Epithelial cell of proximal tubule (primary cell): ENCODE data around the gene PAM16. TPM values are rescaled to one million over a fixed set of nuclear protein-coding genes. Genes with fewer than 3 reads are reported as not detected.
"Not testable (repeated sequence)": the region's sequence is repeated elsewhere in the genome, so short reads cannot be mapped to it uniquely, and the experiment has no call there.

ENCODE experiments used
- DNase-seq: peaks from one replicate; pipeline ENCODE4 v3.0.0-alpha.2; 2011; ENCODE audit warnings: low read depth
- H3K4me3 ChIP-seq: 2 replicates; pipeline ENCODE4 v1.5.1; 2011; ENCODE audit warnings: low read depth, mild to moderate bottlenecking, low read length
- total RNA-seq: library from RNA; depleted of rRNA; stranded (reverse); fragments of >200 nt; gene quantifications from 2 replicates; pipeline ENCODE4 v1.2.3, GENCODE V29; 2015
- TF ChIP-seq, protein P1 (sequence below): conservative IDR thresholded peaks from 2 replicates; pipeline ENCODE4 v1.5.1; 2012; ENCODE audit warnings: low read depth, mild to moderate bottlenecking, low read length

Gene PAM16
- total RNA-seq, 1 donor from 2014 or later = 75.1 TPM

GRCh38 chr16:4337540-4338088 is 13.5 kb downstream of the PAM16 start:
- TF ChIP-seq, protein P1, sequence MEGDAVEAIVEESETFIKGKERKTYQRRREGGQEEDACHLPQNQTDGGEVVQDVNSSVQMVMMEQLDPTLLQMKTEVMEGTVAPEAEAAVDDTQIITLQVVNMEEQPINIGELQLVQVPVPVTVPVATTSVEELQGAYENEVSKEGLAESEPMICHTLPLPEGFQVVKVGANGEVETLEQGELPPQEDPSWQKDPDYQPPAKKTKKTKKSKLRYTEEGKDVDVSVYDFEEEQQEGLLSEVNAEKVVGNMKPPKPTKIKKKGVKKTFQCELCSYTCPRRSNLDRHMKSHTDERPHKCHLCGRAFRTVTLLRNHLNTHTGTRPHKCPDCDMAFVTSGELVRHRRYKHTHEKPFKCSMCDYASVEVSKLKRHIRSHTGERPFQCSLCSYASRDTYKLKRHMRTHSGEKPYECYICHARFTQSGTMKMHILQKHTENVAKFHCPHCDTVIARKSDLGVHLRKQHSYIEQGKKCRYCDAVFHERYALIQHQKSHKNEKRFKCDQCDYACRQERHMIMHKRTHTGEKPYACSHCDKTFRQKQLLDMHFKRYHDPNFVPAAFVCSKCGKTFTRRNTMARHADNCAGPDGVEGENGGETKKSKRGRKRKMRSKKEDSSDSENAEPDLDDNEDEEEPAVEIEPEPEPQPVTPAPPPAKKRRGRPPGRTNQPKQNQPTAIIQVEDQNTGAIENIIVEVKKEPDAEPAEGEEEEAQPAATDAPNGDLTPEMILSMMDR = no peak
- H3K4me3 ChIP-seq = no peak overlapping the region
- no peak for DNase-seq

DNA sequence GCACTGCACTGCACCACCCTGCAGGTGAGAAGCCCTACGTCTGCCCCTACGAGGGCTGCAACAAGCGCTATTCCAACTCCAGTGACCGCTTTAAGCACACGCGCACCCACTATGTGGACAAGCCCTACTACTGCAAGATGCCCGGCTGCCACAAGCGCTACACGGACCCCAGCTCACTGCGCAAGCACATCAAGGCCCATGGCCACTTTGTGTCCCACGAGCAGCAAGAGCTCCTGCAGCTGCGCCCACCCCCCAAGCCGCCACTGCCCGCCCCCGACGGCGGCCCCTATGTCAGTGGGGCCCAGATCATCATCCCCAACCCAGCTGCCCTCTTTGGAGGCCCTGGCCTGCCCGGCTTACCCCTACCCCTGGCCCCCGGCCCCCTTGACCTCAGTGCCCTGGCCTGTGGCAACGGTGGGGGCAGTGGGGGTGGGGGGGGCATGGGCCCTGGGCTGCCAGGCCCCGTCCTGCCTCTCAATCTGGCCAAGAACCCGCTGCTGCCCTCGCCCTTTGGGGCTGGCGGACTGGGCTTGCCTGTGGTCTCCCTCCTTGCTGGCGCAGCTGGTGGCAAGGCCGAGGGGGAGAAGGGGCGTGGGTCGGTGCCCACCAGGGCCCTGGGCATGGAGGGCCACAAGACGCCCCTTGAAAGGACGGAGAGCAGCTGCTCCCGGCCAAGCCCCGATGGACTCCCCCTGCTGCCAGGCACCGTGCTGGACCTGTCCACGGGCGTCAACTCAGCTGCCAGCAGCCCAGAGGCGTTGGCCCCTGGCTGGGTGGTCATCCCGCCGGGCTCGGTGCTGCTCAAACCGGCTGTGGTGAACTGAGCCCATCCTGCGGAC is 14.2 kb downstream of the PAM16 start:
- TF ChIP-seq, protein P1 = no peak
- H3K4me3 ChIP-seq = no peak overlapping the region
- DNase-seq = no peak

GRCh38 chr16:4334724-4335495 is 16.2 kb downstream of the PAM16 start:
- no peak for DNase-seq
- no peak overlapping the region for H3K4me3 ChIP-seq
- TF ChIP-seq, protein P1 = no peak

GRCh38 chr16:4333714-4334113 is 17.4 kb downstream of the PAM16 start:
- not testable (repeated sequence) for H3K4me3 ChIP-seq, DNase-seq

DNA sequence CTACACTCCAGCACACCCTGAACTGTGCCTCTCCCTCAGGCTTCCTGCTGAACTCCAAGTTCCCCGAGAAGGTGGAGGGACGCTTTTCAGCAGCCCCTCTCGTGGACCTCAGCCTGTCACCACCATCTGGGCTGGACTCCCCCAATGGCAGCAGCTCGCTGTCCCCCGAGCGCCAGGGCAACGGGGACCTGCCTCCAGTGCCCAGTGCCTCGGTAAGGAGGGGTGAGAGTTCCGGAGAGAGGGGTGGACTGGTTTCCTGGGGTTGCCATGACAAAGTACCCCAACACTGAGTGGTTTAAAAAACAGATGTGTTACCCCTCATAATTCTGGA is 17.8 kb downstream of the PAM16 start:
- no peak for DNase-seq
- H3K4me3 ChIP-seq = no peak overlapping the region
- TF ChIP-seq, protein P1 = no peak

DNA sequence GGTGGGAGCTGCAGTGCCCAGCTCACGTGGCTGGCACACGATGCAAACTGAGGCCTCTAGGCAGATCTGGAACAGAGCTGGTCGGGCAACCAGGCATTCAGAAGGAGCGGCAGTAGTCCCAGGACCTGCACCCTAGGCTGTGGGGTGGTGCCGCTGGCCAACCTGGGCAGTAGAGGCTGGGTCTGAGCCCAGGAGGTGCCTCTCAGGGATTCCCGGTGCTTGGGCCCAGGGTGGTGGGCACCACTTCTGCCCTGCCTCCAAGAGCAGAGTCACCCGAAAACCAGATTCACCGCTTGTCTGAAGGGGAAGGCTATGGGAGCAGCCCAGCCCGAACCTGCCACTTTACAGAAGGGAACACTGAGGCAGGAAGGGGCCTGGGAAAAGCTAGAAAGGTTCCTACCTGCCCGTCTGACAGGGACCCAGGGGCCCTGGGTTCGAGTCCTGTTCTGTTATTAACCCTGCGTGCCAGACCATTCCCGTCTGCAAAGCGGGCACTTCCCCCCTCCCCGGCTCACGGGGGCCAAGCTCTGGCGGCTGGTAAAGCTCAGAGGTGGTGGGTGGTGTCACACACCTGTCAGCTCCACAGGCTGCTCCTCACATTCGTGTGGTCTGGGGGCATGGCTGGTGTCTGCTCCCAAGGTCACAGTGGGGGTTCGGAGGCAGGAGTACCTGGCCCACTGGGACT is 18.4 kb downstream of the PAM16 start:
- no peak for DNase-seq
- TF ChIP-seq, protein P1 = no peak
- no peak overlapping the region for H3K4me3 ChIP-seq

- no peak for DNase-seq
- H3K4me3 ChIP-seq = no peak overlapping the region
- TF ChIP-seq, protein P1 = no peak
Observed at GRCh38 chr16:4332083-4332482, 19.0 kb downstream of the PAM16 start.
